ENCODE measurements around the gene DIAPH2.

DIAPH2 gene

GRCh38 chrX:97211070-97211469 is 526.4 kb downstream of the DIAPH2 start:
- no peak for DNase-seq

- no peak for DNase-seq
Measured at GRCh38 chrX:97215186-97215585, 530.5 kb downstream of the DIAPH2 start.

GRCh38 chrX:97224148-97224547 is 539.5 kb downstream of the DIAPH2 start:
- DNase-seq = no peak

- no peak for DNase-seq
Measured at GRCh38 chrX:97229318-97229717, 544.7 kb downstream of the DIAPH2 start.

GRCh38 chrX:97230948-97231347 is 546.3 kb downstream of the DIAPH2 start:
- DNase-seq = no peak

GRCh38 chrX:97234471-97235081 is 549.9 kb downstream of the DIAPH2 start:
- no peak for DNase-seq

GRCh38 chrX:97238632-97239031 is 554.0 kb downstream of the DIAPH2 start:
- no peak for DNase-seq

- no peak for DNase-seq
Measured at GRCh38 chrX:97252111-97252510, 567.5 kb downstream of the DIAPH2 start.

GRCh38 chrX:97260679-97261078 is 576.0 kb downstream of the DIAPH2 start:
- no peak for DNase-seq

- no peak for DNase-seq
Measured at GRCh38 chrX:97266406-97267121, 581.9 kb downstream of the DIAPH2 start.

- no peak for DNase-seq
Measured at GRCh38 chrX:97267396-97268181, 582.9 kb downstream of the DIAPH2 start.

GRCh38 chrX:97268182-97268680 is 583.6 kb downstream of the DIAPH2 start:
- DNase-seq = no peak

- DNase-seq = no peak
Measured at GRCh38 chrX:97284531-97284930, 599.9 kb downstream of the DIAPH2 start.

- DNase-seq = no peak
Measured at GRCh38 chrX:97290199-97290598, 605.6 kb downstream of the DIAPH2 start.

GRCh38 chrX:97294041-97294440 is 609.4 kb downstream of the DIAPH2 start:
- no peak for DNase-seq

GRCh38 chrX:97295954-97296353 is 611.3 kb downstream of the DIAPH2 start:
- DNase-seq = no peak

- DNase-seq = no peak
Measured at GRCh38 chrX:97306771-97307470, 622.3 kb downstream of the DIAPH2 start.

GRCh38 chrX:97308171-97308570 is 623.5 kb downstream of the DIAPH2 start:
- DNase-seq = no peak

- no peak for DNase-seq
Measured at GRCh38 chrX:97309487-97310116, 625.0 kb downstream of the DIAPH2 start.

GRCh38 chrX:97310373-97310772 is 625.7 kb downstream of the DIAPH2 start:
- DNase-seq = no peak

- no peak for DNase-seq
Measured at GRCh38 chrX:97311066-97311778, 626.6 kb downstream of the DIAPH2 start.

GRCh38 chrX:97314345-97314744 is 629.7 kb downstream of the DIAPH2 start:
- DNase-seq = no peak
